ENCODE measurements around the gene ST6GALNAC1. TPM values are rescaled to one million over a fixed set of nuclear protein-coding genes. Genes with fewer than 3 reads are reported as not detected.

The ST6GALNAC1 gene
- total RNA-seq, 1 donor from 2014 or later = 0.77 TPM

DNA sequence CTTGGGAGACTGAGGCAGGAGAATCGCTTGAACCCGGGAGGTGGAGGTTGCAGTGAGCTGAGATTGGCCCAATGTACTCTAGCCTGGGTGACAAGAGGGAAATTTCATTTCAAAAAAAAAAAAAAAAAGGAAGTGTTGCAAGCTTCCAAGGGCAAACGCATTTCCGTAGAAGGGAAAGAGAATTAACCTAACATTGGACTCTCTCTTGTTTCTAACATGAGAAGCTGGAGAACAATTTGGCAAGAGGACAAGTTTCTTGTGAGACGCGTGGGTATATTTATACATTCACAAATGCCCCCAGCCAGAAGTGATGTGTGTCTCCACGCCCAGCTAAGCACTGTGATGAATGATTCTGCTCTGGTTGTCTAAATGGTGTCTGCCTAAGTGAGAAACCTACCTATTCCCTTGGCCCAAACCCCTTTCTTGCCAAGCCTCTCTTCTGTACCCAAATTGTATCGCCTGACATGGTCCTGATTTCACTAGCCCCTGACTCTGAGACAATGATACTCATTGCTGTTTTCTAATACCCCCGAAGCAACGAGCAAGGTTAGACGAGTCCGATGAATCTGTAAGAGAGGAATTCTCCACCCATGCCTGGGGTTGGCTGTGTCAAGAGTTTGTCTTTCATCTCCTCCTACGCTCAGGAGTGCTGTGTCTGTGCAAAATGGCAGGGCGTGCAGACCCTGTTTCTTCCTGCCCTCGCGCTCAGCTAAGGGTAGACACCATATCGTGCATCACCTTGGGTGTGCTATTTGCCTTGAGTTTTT lies 43.7 kb downstream of the ST6GALNAC1 start:
- peaks cover 8% of the 10 kb centered on the region for H3K4me1 Mint-ChIP-seq (ENCODE audit: unreplicated experiment)
- H3K27ac Mint-ChIP-seq (ENCODE audit: unreplicated experiment) = no peak overlapping the region
- no peak for DNase-seq (ENCODE audit: low spot score)
- TF ChIP-seq, protein P1, sequence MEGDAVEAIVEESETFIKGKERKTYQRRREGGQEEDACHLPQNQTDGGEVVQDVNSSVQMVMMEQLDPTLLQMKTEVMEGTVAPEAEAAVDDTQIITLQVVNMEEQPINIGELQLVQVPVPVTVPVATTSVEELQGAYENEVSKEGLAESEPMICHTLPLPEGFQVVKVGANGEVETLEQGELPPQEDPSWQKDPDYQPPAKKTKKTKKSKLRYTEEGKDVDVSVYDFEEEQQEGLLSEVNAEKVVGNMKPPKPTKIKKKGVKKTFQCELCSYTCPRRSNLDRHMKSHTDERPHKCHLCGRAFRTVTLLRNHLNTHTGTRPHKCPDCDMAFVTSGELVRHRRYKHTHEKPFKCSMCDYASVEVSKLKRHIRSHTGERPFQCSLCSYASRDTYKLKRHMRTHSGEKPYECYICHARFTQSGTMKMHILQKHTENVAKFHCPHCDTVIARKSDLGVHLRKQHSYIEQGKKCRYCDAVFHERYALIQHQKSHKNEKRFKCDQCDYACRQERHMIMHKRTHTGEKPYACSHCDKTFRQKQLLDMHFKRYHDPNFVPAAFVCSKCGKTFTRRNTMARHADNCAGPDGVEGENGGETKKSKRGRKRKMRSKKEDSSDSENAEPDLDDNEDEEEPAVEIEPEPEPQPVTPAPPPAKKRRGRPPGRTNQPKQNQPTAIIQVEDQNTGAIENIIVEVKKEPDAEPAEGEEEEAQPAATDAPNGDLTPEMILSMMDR (IDR thresholded peaks at IDR 0.05; ENCODE audit: unreplicated experiment) = no peak
- H3K27me3 Mint-ChIP-seq (ENCODE audit: unreplicated experiment) = peaks cover 3% of the 10 kb centered on the region
- no peaks in the 10 kb centered on the region for H3K36me3 Mint-ChIP-seq (ENCODE audit: low read depth, unreplicated experiment)
- H3K4me3 Mint-ChIP-seq (ENCODE audit: unreplicated experiment) = no peak overlapping the region
- no peaks in the 10 kb centered on the region for H3K9me3 Mint-ChIP-seq (ENCODE audit: unreplicated experiment)

DNA sequence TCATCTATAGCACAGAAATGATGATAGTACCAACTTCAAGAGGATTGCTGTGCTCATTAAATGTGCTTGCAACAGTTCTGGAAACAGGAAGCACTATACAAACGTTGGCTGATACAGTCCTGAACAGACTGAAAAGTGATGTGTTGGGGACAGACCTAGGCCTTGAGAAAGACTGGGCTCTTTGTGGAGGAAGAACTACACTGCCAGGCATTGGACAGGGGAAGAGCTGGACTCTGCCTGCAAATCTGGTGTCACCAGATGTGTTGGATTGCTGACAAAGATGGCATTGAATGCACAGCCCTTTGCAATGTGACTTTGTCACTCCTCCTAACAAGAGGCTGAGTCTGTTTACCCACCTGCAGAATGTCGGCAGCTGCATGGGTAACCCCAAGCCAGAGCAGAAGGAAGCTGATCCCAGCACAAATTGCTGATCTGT lies 45.5 kb downstream of the ST6GALNAC1 start:
- Mint-ChIP-seq H3K27me3 (ENCODE audit: unreplicated experiment) (peaks cover 3% of the 10 kb centered on the region), H3K27ac (ENCODE audit: unreplicated experiment) (no peak overlapping the region), H3K4me1 (ENCODE audit: unreplicated experiment) (peaks cover 18% of the 10 kb centered on the region), H3K4me3 (ENCODE audit: unreplicated experiment) (no peak overlapping the region), H3K36me3 (ENCODE audit: low read depth, unreplicated experiment) (no peaks in the 10 kb centered on the region), H3K9me3 (ENCODE audit: unreplicated experiment) (no peaks in the 10 kb centered on the region)
- no peak for DNase-seq (ENCODE audit: low spot score)
- TF ChIP-seq, protein P1 (IDR thresholded peaks at IDR 0.05; ENCODE audit: unreplicated experiment) = no peak

DNA sequence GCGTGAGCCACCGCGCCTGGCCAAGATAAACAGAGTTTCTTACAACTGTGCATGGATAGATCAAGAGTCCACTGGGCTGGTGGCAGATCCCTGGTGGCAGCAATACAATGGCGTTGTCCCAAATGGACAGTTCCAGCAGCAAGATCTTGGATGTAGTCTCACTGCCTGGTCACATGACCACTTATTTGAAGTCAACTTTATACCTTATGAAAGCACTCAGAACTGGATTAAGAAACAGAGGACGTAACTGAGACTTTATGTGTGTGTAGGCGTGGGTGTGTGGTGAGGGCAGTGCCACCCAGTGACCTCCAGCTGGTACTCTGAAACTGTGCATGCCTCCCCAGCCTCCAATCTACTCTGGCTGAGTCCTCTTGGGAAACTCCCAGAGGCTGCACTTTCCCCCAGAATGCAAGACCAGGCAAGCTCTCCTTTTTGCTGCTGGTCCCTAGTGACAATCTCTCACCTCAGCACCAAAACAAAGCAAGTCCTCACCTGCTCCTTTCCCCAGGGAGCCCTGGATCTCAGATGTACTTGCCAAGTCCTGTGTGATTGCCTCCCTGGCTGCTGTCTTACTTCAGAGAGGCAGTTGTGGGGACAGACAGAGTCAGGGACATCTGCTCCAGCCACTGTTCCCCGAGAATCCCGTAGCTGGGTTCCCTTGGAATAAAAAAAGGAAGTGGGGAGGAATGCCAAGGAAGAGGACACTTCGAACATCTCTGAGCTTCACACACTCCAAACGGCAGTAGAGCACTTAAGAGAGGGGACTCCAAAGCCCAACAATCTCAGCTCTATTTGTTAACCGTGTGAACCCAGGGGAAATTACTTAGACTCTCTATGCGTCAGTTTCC lies 46.2 kb downstream of the ST6GALNAC1 start:
- Mint-ChIP-seq H3K4me3 (ENCODE audit: unreplicated experiment) (no peak overlapping the region), H3K9me3 (ENCODE audit: unreplicated experiment) (no peaks in the 10 kb centered on the region), H3K27ac (ENCODE audit: unreplicated experiment) (no peak overlapping the region), H3K4me1 (ENCODE audit: unreplicated experiment) (peaks cover 18% of the 10 kb centered on the region), H3K27me3 (ENCODE audit: unreplicated experiment) (peaks cover 3% of the 10 kb centered on the region), H3K36me3 (ENCODE audit: low read depth, unreplicated experiment) (no peaks in the 10 kb centered on the region)
- no peak for DNase-seq (ENCODE audit: low spot score)
- TF ChIP-seq, protein P1 (IDR thresholded peaks at IDR 0.05; ENCODE audit: unreplicated experiment) = no peak

DNA sequence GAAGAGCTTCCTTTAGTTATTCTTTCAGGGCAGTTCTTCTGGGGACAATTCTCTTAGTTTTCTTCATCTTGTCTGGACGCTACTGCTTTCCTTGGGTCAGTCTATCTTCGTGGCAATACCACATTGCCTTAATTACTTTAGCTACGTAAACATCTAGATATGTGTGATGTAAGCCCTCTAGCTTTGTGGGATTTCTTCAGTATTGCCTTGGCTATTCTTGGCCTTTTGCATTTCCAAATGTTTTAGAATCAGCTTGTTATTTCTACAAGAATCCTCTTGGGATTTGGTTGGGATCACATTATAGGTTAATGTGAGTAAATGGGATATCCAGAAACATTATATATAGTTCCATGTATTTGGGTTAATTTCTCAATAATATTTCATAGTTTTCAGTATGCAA lies 48.9 kb downstream of the ST6GALNAC1 start:
- TF ChIP-seq, protein P1 (IDR thresholded peaks at IDR 0.05; ENCODE audit: unreplicated experiment) = no peak
- Mint-ChIP-seq H3K4me3 (ENCODE audit: unreplicated experiment) (no peak overlapping the region), H3K9me3 (ENCODE audit: unreplicated experiment) (no peaks in the 10 kb centered on the region), H3K4me1 (ENCODE audit: unreplicated experiment) (peaks cover 18% of the 10 kb centered on the region), H3K27me3 (ENCODE audit: unreplicated experiment) (peaks cover 3% of the 10 kb centered on the region), H3K36me3 (ENCODE audit: low read depth, unreplicated experiment) (no peaks in the 10 kb centered on the region), H3K27ac (ENCODE audit: unreplicated experiment) (no peak overlapping the region)
- no peak for DNase-seq (ENCODE audit: low spot score)
